SK-N-MC (cell line): ENCODE measurements around the gene PLA2G7.

Experiments
- DNase-seq: peaks from one replicate; pipeline ENCODE4 v3.0.0-alpha.2; 2011; ENCODE audit warnings: low read depth, low spot score
- H3K27ac ChIP-seq: fragments of 200-600 bp; sonication (generic); 2 replicates; pipeline ENCODE4 v1.5.1; 2016; ENCODE audit warnings: mixed run types
- H3K36me3 ChIP-seq: fragments of 200-600 bp; sonication (generic); 2 replicates; pipeline ENCODE4 v1.6.1; 2017; ENCODE audit warnings: antibody characterized with exemption, low read length, mixed read lengths; ENCODE audit not compliant: insufficient read depth
- H3K4me3 ChIP-seq: fragments of 200-600 bp; sonication (generic); 2 replicates; pipeline ENCODE4 v1.5.1; 2016
- H3K9ac ChIP-seq: fragments of 200-600 bp; sonication (generic); 2 replicates; pipeline ENCODE4 v1.8.0; 2017; ENCODE audit warnings: mixed run types, mixed read lengths; ENCODE audit not compliant: insufficient read length
- H3K9me3 ChIP-seq: fragments of 200-600 bp; sonication (generic); 2 replicates; pipeline ENCODE4 v1.6.1; 2017; ENCODE audit warnings: low read depth, mild to moderate bottlenecking, antibody characterized with exemption, low read length, moderate library complexity, mixed read lengths
- EZH2 ChIP-seq: fragments of 200-600 bp; sonication (generic); IDR thresholded peaks from one replicate; pipeline ENCODE4 v1.6.1; 2017; ENCODE audit warnings: antibody characterized with exemption
- FOXP2 ChIP-seq: optimal IDR thresholded peaks from 2 replicates; pipeline ENCODE3; 2011; ENCODE audit warnings: mild to moderate bottlenecking, moderate library complexity; ENCODE audit not compliant: insufficient read depth; ENCODE audit errors: extremely low read length, control extremely low read depth
- POLR2AphosphoS5 ChIP-seq: IDR thresholded peaks from 2 replicates; pipeline ENCODE4 v1.6.1; 2012; ENCODE audit warnings: mild to moderate bottlenecking, low read depth, low read length, borderline replicate concordance

Gene PLA2G7

DNA sequence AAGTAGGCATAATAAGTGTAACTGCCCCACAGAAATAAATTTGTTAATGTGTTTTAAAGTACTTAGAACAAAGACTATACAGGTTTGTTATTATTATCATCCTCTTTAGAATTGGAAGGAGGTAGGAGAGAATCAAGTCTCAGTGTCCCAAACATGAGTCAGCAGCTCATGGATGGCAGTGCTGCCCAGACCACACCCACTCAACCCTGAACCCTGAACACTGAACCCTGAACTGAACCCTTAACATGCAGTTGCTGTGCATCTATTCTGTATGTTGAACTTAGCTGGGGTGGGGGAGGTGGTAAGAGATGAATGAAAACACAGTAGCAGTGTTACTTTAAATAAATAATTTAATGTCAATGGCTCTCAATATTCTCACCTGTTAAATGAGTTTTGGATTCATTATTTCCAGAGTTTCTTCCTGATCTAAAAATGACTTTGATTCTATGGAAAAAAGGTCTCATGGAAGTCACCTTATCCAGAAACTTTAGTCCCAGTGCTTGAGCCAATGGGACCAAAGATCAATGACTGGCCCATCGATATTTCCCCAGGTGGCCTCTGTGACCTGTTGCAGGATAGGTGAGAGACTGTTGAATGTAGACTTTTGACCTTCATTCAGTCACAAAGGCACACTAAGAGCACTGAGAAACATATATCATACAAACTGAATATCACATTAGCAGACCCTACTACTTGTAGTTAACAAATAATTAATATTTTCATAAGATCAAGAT lies 8.4 kb upstream of the PLA2G7 start:
- Histone ChIP-seq H3K36me3 (no peaks in the 10 kb centered on the region), H3K9me3 (no peaks in the 10 kb centered on the region), H3K9ac (no peak overlapping the region), H3K27ac (no peak overlapping the region), H3K4me3 (no peak overlapping the region)
- no peak for DNase-seq
- no peak for TF ChIP-seq FOXP2
- no peak for TF ChIP-seq POLR2AphosphoS5
- TF ChIP-seq EZH2, result no peak

DNA sequence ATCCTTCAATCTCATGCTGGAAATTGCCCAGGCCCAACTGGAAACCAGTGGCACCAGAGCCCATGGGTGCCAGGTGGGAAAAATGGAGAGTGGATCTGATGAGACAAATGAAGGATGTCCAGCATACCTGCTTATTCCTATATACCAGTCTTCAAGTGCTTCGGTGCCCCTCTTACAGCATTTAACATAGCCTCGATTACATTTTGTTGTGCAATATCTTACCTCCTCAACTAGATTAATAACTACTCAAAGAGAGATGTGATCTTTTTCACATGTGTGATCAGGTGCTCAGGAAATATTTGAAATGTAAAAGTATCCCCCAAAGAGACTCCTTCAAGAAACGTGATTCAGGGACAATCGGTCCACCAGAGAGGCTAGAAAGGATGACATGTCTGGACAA lies 6.7 kb upstream of the PLA2G7 start:
- H3K27ac ChIP-seq, result no peak overlapping the region
- DNase-seq, result no peak
- no peaks in the 10 kb centered on the region for H3K36me3 ChIP-seq
- no peak for TF ChIP-seq FOXP2
- TF ChIP-seq EZH2, result no peak
- no peak for TF ChIP-seq POLR2AphosphoS5
- H3K9me3 ChIP-seq, result no peaks in the 10 kb centered on the region
- no peak overlapping the region for H3K4me3 ChIP-seq
- no peak overlapping the region for H3K9ac ChIP-seq

DNA sequence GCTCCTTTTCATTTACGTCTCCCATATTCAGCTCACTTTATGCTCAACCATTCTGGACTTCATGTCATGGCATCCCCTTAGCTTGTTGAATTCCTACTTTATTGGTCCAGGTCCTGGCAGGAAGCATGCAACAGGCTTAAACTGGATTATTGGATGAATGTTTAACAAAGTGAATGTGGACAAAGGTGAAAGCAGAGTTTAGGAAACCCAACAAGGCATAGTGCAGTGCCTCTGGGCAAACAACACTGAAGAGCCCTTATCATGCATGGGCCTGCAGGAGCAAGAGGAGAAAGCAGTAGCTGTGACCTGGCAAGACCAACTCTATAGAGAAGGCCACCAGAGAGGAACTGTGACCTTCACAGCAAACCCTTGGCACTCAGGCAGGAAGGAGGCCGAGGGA lies 6.3 kb upstream of the PLA2G7 start:
- TF ChIP-seq FOXP2 (no peak), POLR2AphosphoS5 (no peak), EZH2 (no peak)
- Histone ChIP-seq H3K4me3 (no peak overlapping the region), H3K36me3 (no peaks in the 10 kb centered on the region), H3K9me3 (no peaks in the 10 kb centered on the region), H3K27ac (no peak overlapping the region), H3K9ac (no peak overlapping the region)
- DNase-seq, result no peak

DNA sequence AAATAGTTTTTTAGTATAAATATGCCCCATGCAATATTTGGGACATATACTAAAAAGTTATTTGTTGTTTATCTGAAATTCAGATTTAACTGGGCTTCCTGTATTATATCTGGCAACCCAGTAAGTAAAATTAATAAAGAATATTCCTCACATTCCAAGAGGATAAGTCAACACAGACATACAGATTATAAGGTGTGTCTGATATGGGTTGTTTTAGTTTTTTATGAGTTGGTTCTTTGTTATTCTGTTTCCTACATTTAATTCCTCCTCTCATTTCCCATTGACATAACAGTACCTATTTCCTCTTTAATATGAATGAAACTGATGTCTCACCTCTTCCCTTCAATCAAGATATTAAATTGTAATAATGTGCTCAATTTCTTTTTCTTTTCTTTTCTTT lies 1.7 kb upstream of the PLA2G7 start:
- no peak overlapping the region for H3K27ac ChIP-seq
- no peaks in the 10 kb centered on the region for H3K9me3 ChIP-seq
- no peak overlapping the region for H3K9ac ChIP-seq
- H3K36me3 ChIP-seq, result no peaks in the 10 kb centered on the region
- H3K4me3 ChIP-seq, result no peak overlapping the region
- TF ChIP-seq FOXP2 (no peak), POLR2AphosphoS5 (no peak), EZH2 (no peak)
- no peak for DNase-seq

DNA sequence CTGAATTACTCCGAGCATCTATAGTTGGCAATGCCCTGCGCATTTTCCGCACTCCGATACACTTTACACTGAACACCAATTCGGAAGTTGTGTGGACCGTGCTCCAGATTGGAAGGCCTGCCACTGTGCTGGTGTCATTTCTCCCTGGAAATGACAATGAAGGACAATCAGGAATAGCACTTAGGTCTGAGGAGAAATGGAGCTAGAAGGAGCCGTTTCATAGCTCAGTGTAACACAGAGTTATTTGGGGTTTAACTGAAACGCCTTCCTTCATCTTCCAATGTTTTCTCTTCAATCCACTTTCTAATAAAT lies 501 bp upstream of the PLA2G7 start:
- no peak overlapping the region for H3K9ac ChIP-seq
- TF ChIP-seq POLR2AphosphoS5 (no peak), EZH2 (peak; percentile 74)
- H3K27ac ChIP-seq, result no peak overlapping the region
- DNase-seq, result no peak
- no peaks in the 10 kb centered on the region for H3K9me3 ChIP-seq
- no peak overlapping the region for H3K4me3 ChIP-seq
- no peaks in the 10 kb centered on the region for H3K36me3 ChIP-seq

DNA sequence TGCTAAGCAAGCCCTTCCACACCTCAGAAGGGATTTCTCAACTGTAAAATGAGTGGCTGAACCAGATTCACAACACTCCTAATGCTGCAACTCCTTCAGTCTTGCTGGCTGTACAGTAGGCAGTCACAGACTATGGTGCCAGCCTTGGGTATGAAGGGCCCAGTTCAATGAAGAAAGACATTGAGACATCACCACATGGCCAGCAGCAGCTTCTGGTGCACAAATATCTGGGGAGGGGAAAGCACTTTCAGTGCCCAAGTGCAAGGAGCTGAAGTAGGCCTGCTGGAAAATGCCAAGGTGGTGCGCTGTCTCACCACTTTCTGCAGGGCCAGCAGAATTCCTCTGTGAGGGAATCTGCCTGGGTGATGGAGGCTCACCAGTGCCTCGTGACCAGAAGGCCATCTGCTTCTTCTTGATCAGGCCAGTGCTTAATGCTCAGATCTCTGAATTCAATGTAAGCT lies 1.8 kb downstream of the PLA2G7 start:
- no peak overlapping the region for H3K9ac ChIP-seq
- no peak for DNase-seq

DNA sequence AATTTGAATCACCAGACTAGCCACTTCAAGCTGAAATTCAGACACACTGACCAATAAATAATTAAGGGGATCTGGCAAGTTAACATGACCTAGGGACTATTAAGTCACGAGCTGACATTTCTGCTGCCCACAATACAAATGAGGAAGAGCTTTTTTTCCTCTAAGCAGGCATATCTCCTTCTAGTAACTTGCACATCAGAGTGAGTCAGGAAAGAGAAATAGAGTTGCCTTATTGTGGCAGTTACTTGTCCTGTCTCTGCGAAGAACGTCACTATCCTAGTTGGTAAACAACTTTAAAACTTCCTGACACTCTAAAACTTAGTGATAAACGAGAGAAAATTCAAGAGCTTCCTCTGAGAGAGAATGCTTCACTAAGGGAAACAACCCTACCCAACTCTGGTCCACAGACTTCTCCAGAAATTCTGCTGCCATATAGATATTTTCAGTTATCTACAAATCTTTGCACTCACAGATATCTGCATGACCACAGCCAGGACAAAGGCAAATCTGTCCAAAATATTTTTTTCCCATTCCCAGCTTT lies 4.2 kb downstream of the PLA2G7 start:
- Histone ChIP-seq H3K9ac (no peak overlapping the region), H3K27ac (no peak overlapping the region), H3K36me3 (no peaks in the 10 kb centered on the region), H3K4me3 (no peak overlapping the region), H3K9me3 (no peaks in the 10 kb centered on the region)
- TF ChIP-seq FOXP2 (no peak), EZH2 (no peak), POLR2AphosphoS5 (no peak)
- no peak for DNase-seq

More for the DNA sequence above, 1.8 kb downstream of the PLA2G7 start:
- no peaks in the 10 kb centered on the region for H3K36me3 ChIP-seq
- H3K9me3 ChIP-seq, result no peaks in the 10 kb centered on the region
- H3K27ac ChIP-seq, result no peak overlapping the region
- TF ChIP-seq FOXP2 (no peak), POLR2AphosphoS5 (no peak), EZH2 (no peak)
- H3K4me3 ChIP-seq, result no peak overlapping the region

DNA sequence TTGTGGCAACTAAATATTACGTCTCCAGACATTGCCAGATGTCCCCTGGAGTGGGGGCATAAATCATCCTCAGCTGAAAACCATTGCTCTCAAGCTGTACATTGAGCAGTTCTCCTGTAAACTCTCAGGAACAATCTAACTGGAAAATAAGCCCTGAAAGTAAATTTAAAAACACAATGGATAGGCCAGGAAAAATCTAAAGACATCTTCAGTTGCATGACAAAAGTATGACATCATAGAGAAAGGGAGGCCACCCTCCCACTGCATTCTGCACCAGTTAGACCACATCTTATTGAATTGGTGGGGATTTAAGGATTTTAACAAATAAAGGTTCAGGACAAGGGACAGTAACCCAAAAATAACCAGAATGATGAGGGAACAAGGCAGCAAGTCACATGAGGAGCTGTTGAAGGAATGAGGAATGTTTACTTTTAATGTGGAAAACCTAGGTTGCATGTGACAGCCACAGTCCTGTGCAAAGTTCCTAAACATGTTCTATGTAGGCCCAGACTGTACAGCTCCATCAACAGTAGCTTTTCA lies 5.3 kb downstream of the PLA2G7 start:
- no peak for DNase-seq
- Histone ChIP-seq H3K36me3 (no peaks in the 10 kb centered on the region), H3K9me3 (no peaks in the 10 kb centered on the region), H3K4me3 (no peak overlapping the region), H3K27ac (no peak overlapping the region), H3K9ac (no peak overlapping the region)
- TF ChIP-seq POLR2AphosphoS5 (no peak), FOXP2 (no peak)

DNA sequence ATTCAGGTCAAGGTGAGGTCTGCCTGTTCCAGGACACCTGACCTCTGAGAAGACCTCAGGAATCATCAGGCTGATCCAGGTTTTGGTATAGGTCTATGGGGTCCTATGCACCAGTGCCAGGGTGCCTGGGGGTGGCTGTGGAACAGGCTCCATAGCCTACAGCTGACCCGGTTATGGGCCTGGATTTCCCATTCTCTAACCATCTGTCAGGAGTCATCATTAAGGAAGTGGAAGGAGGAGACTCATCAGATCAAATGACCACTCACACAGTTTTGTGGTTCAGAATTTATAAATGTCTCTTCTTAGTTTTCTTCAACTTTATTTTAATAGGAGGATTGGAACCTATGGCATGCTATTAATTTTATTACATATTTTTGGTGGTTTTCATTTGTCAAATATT lies 14.8 kb downstream of the PLA2G7 start:
- Histone ChIP-seq H3K27ac (no peak overlapping the region), H3K9ac (no peak overlapping the region), H3K36me3 (no peaks in the 10 kb centered on the region), H3K9me3 (no peaks in the 10 kb centered on the region), H3K4me3 (no peak overlapping the region)
- TF ChIP-seq POLR2AphosphoS5 (no peak), EZH2 (no peak), FOXP2 (no peak)
- DNase-seq, result no peak
